Measurements from ENCODE around the gene CBX7.

GRCh38 chr22:39130892-39131855 lies 21.3 kb downstream of the CBX7 start:
- no peak for TF ChIP-seq POLR2AphosphoS5 (IDR thresholded peaks at IDR 0.05; ENCODE audit: low read depth, low read length)
- no peak for TF ChIP-seq POLR2A (IDR thresholded peaks at IDR 0.05; ENCODE audit: low read depth, low read length)
